PFSK-1 (cell line): Measurements from ENCODE around the gene POU1F1.

Experiments used
- FOXP2 ChIP-seq: optimal IDR thresholded peaks from 2 replicates; pipeline ENCODE3; 2011; ENCODE audit warnings: borderline replicate concordance, control low read depth, inconsistent platforms; ENCODE audit not compliant: insufficient read depth; ENCODE audit errors: extremely low read length, extremely low read depth
- POLR2AphosphoS5 ChIP-seq: IDR thresholded peaks from 2 replicates; pipeline ENCODE4 v1.6.1; 2012; ENCODE audit warnings: low read depth, mild to moderate bottlenecking, control low read depth, low read length, moderate library complexity
- REST ChIP-seq, 2 experiments: IDR thresholded peaks; 2 replicates each; pipeline versions ENCODE4 v1.6.1 to v1.8.0; 2011 to 2012; ENCODE audit warnings: low read depth in 2 of 2, low read length in 2 of 2, control low read depth in 1 of 2, inconsistent platforms in 1 of 2, mild to moderate bottlenecking in 1 of 2, moderate library complexity in 1 of 2; ENCODE audit not compliant: insufficient read depth in 1 of 2
- SIN3A ChIP-seq: IDR thresholded peaks from 2 replicates; pipeline ENCODE4 v1.6.1; 2012; ENCODE audit warnings: mild to moderate bottlenecking, low read length, moderate library complexity, borderline replicate concordance; ENCODE audit not compliant: insufficient read depth
- TAF1 ChIP-seq: IDR thresholded peaks from 2 replicates; pipeline ENCODE4 v1.6.1; 2012; ENCODE audit warnings: low read length, control low read depth, borderline replicate concordance; ENCODE audit not compliant: insufficient read depth

Gene POU1F1

GRCh38 chr3:87219611-87220010, 56.8 kb downstream of the POU1F1 start:
- TF ChIP-seq POLR2AphosphoS5 (no peak), FOXP2 (no peak), REST (IDR thresholded peaks at IDR 0.05; ENCODE audit: insufficient read depth in 1 of 2, low read depth in 2 of 2, low read length in 2 of 2) (no peak), TAF1 (no peak), SIN3A (no peak)

- TF ChIP-seq TAF1 (no peak), SIN3A (no peak), POLR2AphosphoS5 (no peak)
These were observed 57.8 kb downstream of the POU1F1 start for GRCh38 chr3:87218560-87218959.
